ENCODE results near the gene USP17L20.
"Not testable (repeated sequence)": the region's sequence is repeated elsewhere in the genome, so short reads cannot be mapped to it uniquely, and the experiment has no call there.

The USP17L20 gene

GRCh38 chr4:9257824-9258223 lies at the start of gene USP17L20:
Gene USP17L20, plus strand, starts transcription at chr4:9258124. Its CDS starts 0 bp downstream, at chr4:9258124.
- H3K9ac ChIP-seq (ENCODE audit: low read length); H3K27ac ChIP-seq (ENCODE audit: low read length); H3K27me3 ChIP-seq (ENCODE audit: control insufficient read depth, insufficient read depth, low read length); H3K36me3 ChIP-seq (ENCODE audit: control insufficient read depth, low read depth, low read length); H3K4me1 ChIP-seq (ENCODE audit: control insufficient read depth, low read depth, low read length); H3K9me3 ChIP-seq (ENCODE audit: control insufficient read depth, low read depth, low read length); H3K4me3 ChIP-seq (ENCODE audit: low read length): not testable (repeated sequence)

GRCh38 chr4:9210357-9210756 lies 47.6 kb upstream of the USP17L20 start, which contains the start of gene USP17L10:
Gene USP17L10, plus strand, starts transcription at chr4:9210657. Its CDS starts 0 bp downstream, at chr4:9210657.
- H3K27me3 ChIP-seq (ENCODE audit: control insufficient read depth, insufficient read depth, low read length); H3K9me3 ChIP-seq (ENCODE audit: control insufficient read depth, low read depth, low read length); H3K36me3 ChIP-seq (ENCODE audit: control insufficient read depth, low read depth, low read length); H3K4me3 ChIP-seq (ENCODE audit: low read length); H3K4me1 ChIP-seq (ENCODE audit: control insufficient read depth, low read depth, low read length); H3K27ac ChIP-seq (ENCODE audit: low read length); H3K9ac ChIP-seq (ENCODE audit: low read length): not testable (repeated sequence)

- H3K9ac ChIP-seq (ENCODE audit: low read length); H3K9me3 ChIP-seq (ENCODE audit: control insufficient read depth, low read depth, low read length); H3K36me3 ChIP-seq (ENCODE audit: control insufficient read depth, low read depth, low read length); H3K4me1 ChIP-seq (ENCODE audit: control insufficient read depth, low read depth, low read length); H3K27me3 ChIP-seq (ENCODE audit: control insufficient read depth, insufficient read depth, low read length); H3K4me3 ChIP-seq (ENCODE audit: low read length); H3K27ac ChIP-seq (ENCODE audit: low read length): not testable (repeated sequence)
Observed at GRCh38 chr4:9214701-9215100, 43.2 kb upstream of the USP17L20 start.

GRCh38 chr4:9215105-9215504 lies 42.8 kb upstream of the USP17L20 start, which contains the start of gene USP17L11:
Gene USP17L11, plus strand, starts transcription at chr4:9215405. Its CDS starts 0 bp downstream, at chr4:9215405.
- not testable (repeated sequence) for H3K4me1 ChIP-seq (ENCODE audit: control insufficient read depth, low read depth, low read length); H3K36me3 ChIP-seq (ENCODE audit: control insufficient read depth, low read depth, low read length); H3K9me3 ChIP-seq (ENCODE audit: control insufficient read depth, low read depth, low read length); H3K9ac ChIP-seq (ENCODE audit: low read length); H3K27me3 ChIP-seq (ENCODE audit: control insufficient read depth, insufficient read depth, low read length); H3K4me3 ChIP-seq (ENCODE audit: low read length); H3K27ac ChIP-seq (ENCODE audit: low read length)

GRCh38 chr4:9219852-9220251 lies 38.1 kb upstream of the USP17L20 start, which contains the start of gene USP17L12:
Gene USP17L12, plus strand, starts transcription at chr4:9220152. Its CDS starts 0 bp downstream, at chr4:9220152.
- not testable (repeated sequence) for H3K36me3 ChIP-seq (ENCODE audit: control insufficient read depth, low read depth, low read length); H3K4me1 ChIP-seq (ENCODE audit: control insufficient read depth, low read depth, low read length); H3K9me3 ChIP-seq (ENCODE audit: control insufficient read depth, low read depth, low read length); H3K9ac ChIP-seq (ENCODE audit: low read length); H3K27ac ChIP-seq (ENCODE audit: low read length); H3K4me3 ChIP-seq (ENCODE audit: low read length); H3K27me3 ChIP-seq (ENCODE audit: control insufficient read depth, insufficient read depth, low read length)

- not testable (repeated sequence) for H3K36me3 ChIP-seq (ENCODE audit: control insufficient read depth, low read depth, low read length); H3K27me3 ChIP-seq (ENCODE audit: control insufficient read depth, insufficient read depth, low read length); H3K9me3 ChIP-seq (ENCODE audit: control insufficient read depth, low read depth, low read length); H3K4me3 ChIP-seq (ENCODE audit: low read length); H3K4me1 ChIP-seq (ENCODE audit: control insufficient read depth, low read depth, low read length); H3K27ac ChIP-seq (ENCODE audit: low read length); H3K9ac ChIP-seq (ENCODE audit: low read length)
Observed at GRCh38 chr4:9224596-9224995, 33.3 kb upstream of the USP17L20 start, which contains the start of gene USP17L13. Gene USP17L13, plus strand, starts transcription at chr4:9224896. Its CDS starts 0 bp downstream, at chr4:9224896.

- not testable (repeated sequence) for H3K27ac ChIP-seq (ENCODE audit: low read length)
Observed at GRCh38 chr4:9230249-9230648, 27.7 kb upstream of the USP17L20 start.

GRCh38 chr4:9234085-9234484 lies 23.8 kb upstream of the USP17L20 start, which contains the start of gene USP17L15:
Gene USP17L15, plus strand, starts transcription at chr4:9234385. Its CDS starts 0 bp downstream, at chr4:9234385.
- H3K9me3 ChIP-seq (ENCODE audit: control insufficient read depth, low read depth, low read length); H3K4me1 ChIP-seq (ENCODE audit: control insufficient read depth, low read depth, low read length); H3K36me3 ChIP-seq (ENCODE audit: control insufficient read depth, low read depth, low read length); H3K4me3 ChIP-seq (ENCODE audit: low read length); H3K27ac ChIP-seq (ENCODE audit: low read length); H3K9ac ChIP-seq (ENCODE audit: low read length); H3K27me3 ChIP-seq (ENCODE audit: control insufficient read depth, insufficient read depth, low read length): not testable (repeated sequence)

More at GRCh38 chr4:9230249-9230648, 27.7 kb upstream of the USP17L20 start:
- H3K9ac ChIP-seq (ENCODE audit: low read length); H3K27me3 ChIP-seq (ENCODE audit: control insufficient read depth, insufficient read depth, low read length); H3K9me3 ChIP-seq (ENCODE audit: control insufficient read depth, low read depth, low read length); H3K4me3 ChIP-seq (ENCODE audit: low read length); H3K36me3 ChIP-seq (ENCODE audit: control insufficient read depth, low read depth, low read length); H3K4me1 ChIP-seq (ENCODE audit: control insufficient read depth, low read depth, low read length): not testable (repeated sequence)

- H3K27ac ChIP-seq (ENCODE audit: low read length); H3K27me3 ChIP-seq (ENCODE audit: control insufficient read depth, insufficient read depth, low read length); H3K4me3 ChIP-seq (ENCODE audit: low read length); H3K36me3 ChIP-seq (ENCODE audit: control insufficient read depth, low read depth, low read length); H3K9me3 ChIP-seq (ENCODE audit: control insufficient read depth, low read depth, low read length); H3K4me1 ChIP-seq (ENCODE audit: control insufficient read depth, low read depth, low read length); H3K9ac ChIP-seq (ENCODE audit: low read length): not testable (repeated sequence)
Observed at GRCh38 chr4:9238461-9238860, 19.5 kb upstream of the USP17L20 start.

- H3K9me3 ChIP-seq (ENCODE audit: control insufficient read depth, low read depth, low read length); H3K4me1 ChIP-seq (ENCODE audit: control insufficient read depth, low read depth, low read length); H3K9ac ChIP-seq (ENCODE audit: low read length); H3K36me3 ChIP-seq (ENCODE audit: control insufficient read depth, low read depth, low read length); H3K27ac ChIP-seq (ENCODE audit: low read length); H3K27me3 ChIP-seq (ENCODE audit: control insufficient read depth, insufficient read depth, low read length); H3K4me3 ChIP-seq (ENCODE audit: low read length): not testable (repeated sequence)
Observed at GRCh38 chr4:9243579-9243978, 14.3 kb upstream of the USP17L20 start, which contains the start of gene USP17L17. Gene USP17L17, plus strand, starts transcription at chr4:9243879. Its CDS starts 0 bp downstream, at chr4:9243879.

GRCh38 chr4:9247953-9248680 lies 9.8 kb upstream of the USP17L20 start, which contains the start of gene USP17L18:
Gene USP17L18, plus strand, starts transcription at chr4:9248630. Its CDS starts 0 bp downstream, at chr4:9248630.
- not testable (repeated sequence) for H3K9ac ChIP-seq (ENCODE audit: low read length); H3K36me3 ChIP-seq (ENCODE audit: control insufficient read depth, low read depth, low read length); H3K27ac ChIP-seq (ENCODE audit: low read length); H3K9me3 ChIP-seq (ENCODE audit: control insufficient read depth, low read depth, low read length); H3K27me3 ChIP-seq (ENCODE audit: control insufficient read depth, insufficient read depth, low read length); H3K4me3 ChIP-seq (ENCODE audit: low read length); H3K4me1 ChIP-seq (ENCODE audit: control insufficient read depth, low read depth, low read length)

GRCh38 chr4:9253078-9253477 lies 4.8 kb upstream of the USP17L20 start, which contains the start of gene USP17L19:
Gene USP17L19, plus strand, starts transcription at chr4:9253378. Its CDS starts 0 bp downstream, at chr4:9253378.
- H3K4me3 ChIP-seq (ENCODE audit: low read length); H3K9me3 ChIP-seq (ENCODE audit: control insufficient read depth, low read depth, low read length); H3K27me3 ChIP-seq (ENCODE audit: control insufficient read depth, insufficient read depth, low read length); H3K4me1 ChIP-seq (ENCODE audit: control insufficient read depth, low read depth, low read length); H3K27ac ChIP-seq (ENCODE audit: low read length); H3K36me3 ChIP-seq (ENCODE audit: control insufficient read depth, low read depth, low read length); H3K9ac ChIP-seq (ENCODE audit: low read length): not testable (repeated sequence)

Data from iPS-18a (cell line).